Nephron (organoid): ENCODE results near the gene RFPL4AL1.
"Not testable (repeated sequence)": the region's sequence is repeated elsewhere in the genome, so short reads cannot be mapped to it uniquely, and the experiment has no call there.

ENCODE experiments used
- H3K27ac Mint-ChIP-seq, 3 experiments: 2 replicates each; pipeline ENCODE4 v1.8.0; 2020; ENCODE audit warnings: mixed read lengths in 3 of 3, mild to moderate bottlenecking in 2 of 3, moderate library complexity in 1 of 3
- H3K27me3 Mint-ChIP-seq: 2 replicates; pipeline ENCODE4 v1.8.0; 2021; ENCODE audit warnings: low read depth, mild to moderate bottlenecking, moderate library complexity, mixed read lengths
- H3K36me3 Mint-ChIP-seq: 2 replicates; pipeline ENCODE4 v1.8.0; 2020; ENCODE audit warnings: low read depth, mixed read lengths
- H3K4me1 Mint-ChIP-seq: 2 replicates; pipeline ENCODE4 v1.8.0; 2020; ENCODE audit warnings: mixed read lengths
- H3K4me3 Mint-ChIP-seq, 3 experiments: 2 replicates each; pipeline ENCODE4 v1.8.0; 2020; ENCODE audit warnings: mild to moderate bottlenecking in 3 of 3, mixed read lengths in 3 of 3, moderate library complexity in 2 of 3
- H3K9me3 Mint-ChIP-seq: 2 replicates; pipeline ENCODE4 v1.8.0; 2020; ENCODE audit warnings: mixed read lengths
- CTCF ChIP-seq, 3 experiments: fragments of 200-600 bp; sonication (generic); IDR thresholded peaks; one replicate each; pipeline ENCODE4 v1.5.0; 2021; ENCODE audit warnings: antibody characterized with exemption in 3 of 3; ENCODE audit not compliant: unreplicated experiment in 3 of 3

The RFPL4AL1 gene

GRCh38 chr19:55753401-55753800 is 15.5 kb upstream of the RFPL4AL1 start:
- peaks cover 33% of the 10 kb centered on the region for H3K9me3 Mint-ChIP-seq
- TF ChIP-seq CTCF (IDR thresholded peaks at IDR 0.05; ENCODE audit: unreplicated experiment in 3 of 3) = no peak
- H3K4me3 Mint-ChIP-seq = no peak overlapping the region
- H3K4me1 Mint-ChIP-seq = no peaks in the 10 kb centered on the region
- H3K27me3 Mint-ChIP-seq = no peaks in the 10 kb centered on the region
- no peaks in the 10 kb centered on the region for H3K36me3 Mint-ChIP-seq
- no peak overlapping the region for H3K27ac Mint-ChIP-seq

- H3K36me3 Mint-ChIP-seq, H3K27ac Mint-ChIP-seq, H3K4me3 Mint-ChIP-seq, H3K27me3 Mint-ChIP-seq, H3K4me1 Mint-ChIP-seq: not testable (repeated sequence)
- peaks cover 32% of the 10 kb centered on the region for H3K9me3 Mint-ChIP-seq
Measured at GRCh38 chr19:55756808-55757207, 12.1 kb upstream of the RFPL4AL1 start.

GRCh38 chr19:55758797-55759196 is 10.1 kb upstream of the RFPL4AL1 start, which contains the start of gene RFPL4A:
Gene RFPL4A, plus strand, starts transcription at chr19:55759097. Its CDS starts 2,704 bp downstream, at chr19:55761801.
- H3K27ac Mint-ChIP-seq, H3K36me3 Mint-ChIP-seq, H3K4me1 Mint-ChIP-seq, H3K27me3 Mint-ChIP-seq, H3K4me3 Mint-ChIP-seq: not testable (repeated sequence)
- peaks cover 26% of the 10 kb centered on the region for H3K9me3 Mint-ChIP-seq

- Mint-ChIP-seq H3K4me1 (no peaks in the 10 kb centered on the region), H3K36me3 (no peaks in the 10 kb centered on the region), H3K4me3 (no peak overlapping the region), H3K27me3 (no peaks in the 10 kb centered on the region), H3K27ac (no peak overlapping the region), H3K9me3 (peaks cover 16% of the 10 kb centered on the region)
- no peak for TF ChIP-seq CTCF (IDR thresholded peaks at IDR 0.05; ENCODE audit: unreplicated experiment in 3 of 3)
Measured at GRCh38 chr19:55766466-55766865, 2.5 kb upstream of the RFPL4AL1 start.

- H3K9me3 Mint-ChIP-seq = peaks cover 16% of the 10 kb centered on the region
- not testable (repeated sequence) for H3K27ac Mint-ChIP-seq, H3K4me1 Mint-ChIP-seq, H3K36me3 Mint-ChIP-seq, H3K4me3 Mint-ChIP-seq, H3K27me3 Mint-ChIP-seq
Measured at GRCh38 chr19:55769632-55770031, 714 bp downstream of the RFPL4AL1 start.

- H3K4me1 Mint-ChIP-seq = no peaks in the 10 kb centered on the region
- H3K27ac Mint-ChIP-seq = no peak overlapping the region
- H3K4me3 Mint-ChIP-seq = no peak overlapping the region
- TF ChIP-seq CTCF (IDR thresholded peaks at IDR 0.05; ENCODE audit: unreplicated experiment in 3 of 3) = no peak
- peaks cover 37% of the 10 kb centered on the region for H3K9me3 Mint-ChIP-seq
- H3K27me3 Mint-ChIP-seq = peaks cover 4% of the 10 kb centered on the region
- H3K36me3 Mint-ChIP-seq = no peaks in the 10 kb centered on the region
Measured at GRCh38 chr19:55777528-55777927, 8.6 kb downstream of the RFPL4AL1 start.

GRCh38 chr19:55778331-55778730 is 9.4 kb downstream of the RFPL4AL1 start:
- H3K27me3 Mint-ChIP-seq = peaks cover 4% of the 10 kb centered on the region
- no peak overlapping the region for H3K4me3 Mint-ChIP-seq
- no peak overlapping the region for H3K27ac Mint-ChIP-seq
- no peaks in the 10 kb centered on the region for H3K4me1 Mint-ChIP-seq
- no peak for TF ChIP-seq CTCF (IDR thresholded peaks at IDR 0.05; ENCODE audit: unreplicated experiment in 3 of 3)
- peaks cover 42% of the 10 kb centered on the region for H3K9me3 Mint-ChIP-seq
- H3K36me3 Mint-ChIP-seq = peaks cover 3% of the 10 kb centered on the region

GRCh38 chr19:55781112-55781511 is 12.2 kb downstream of the RFPL4AL1 start:
- Mint-ChIP-seq H3K9me3 (peaks cover 37% of the 10 kb centered on the region), H3K27me3 (no peaks in the 10 kb centered on the region), H3K36me3 (peaks cover 3% of the 10 kb centered on the region), H3K4me1 (no peaks in the 10 kb centered on the region), H3K27ac (no peak overlapping the region), H3K4me3 (no peak overlapping the region)
- TF ChIP-seq CTCF (IDR thresholded peaks at IDR 0.05; ENCODE audit: unreplicated experiment in 3 of 3) = no peak
